ENCODE results near the gene ADAM10. TPM values are rescaled to one million over a fixed set of nuclear protein-coding genes. Genes with fewer than 3 reads are reported as not detected.
"Not testable (repeated sequence)": the region's sequence is repeated elsewhere in the genome, so short reads cannot be mapped to it uniquely, and the experiment has no call there.

ADAM10 gene
- total RNA-seq, 1 experiment from 2014 or later = 334 TPM

DNA sequence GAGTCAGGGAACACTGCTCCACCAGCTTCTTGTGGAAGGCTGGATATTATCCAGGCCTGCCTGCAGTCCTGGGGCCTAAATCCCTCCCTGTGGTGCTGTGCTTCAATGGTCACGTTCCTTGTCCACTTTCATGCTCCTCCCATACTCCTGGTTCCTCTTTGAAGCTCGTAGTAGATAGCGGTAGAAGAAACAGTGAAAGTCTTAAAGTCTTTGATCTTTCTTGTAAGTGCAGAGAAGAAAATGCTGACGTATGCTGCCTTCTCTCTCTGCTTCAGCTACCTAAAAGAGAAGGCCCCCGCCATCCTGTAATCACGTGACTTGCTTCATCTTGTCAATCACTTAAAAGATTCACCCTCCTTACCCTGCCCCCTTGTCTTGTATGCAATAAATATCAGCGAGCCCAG, 19.1 kb upstream of the ADAM10 start:
- not testable (repeated sequence) for H3K27me3 ChIP-seq; DNase-seq; H3K36me3 ChIP-seq; H3K4me1 ChIP-seq; H3K4me3 ChIP-seq; H3K9me3 ChIP-seq (replicated peaks); H3K27ac ChIP-seq

DNA sequence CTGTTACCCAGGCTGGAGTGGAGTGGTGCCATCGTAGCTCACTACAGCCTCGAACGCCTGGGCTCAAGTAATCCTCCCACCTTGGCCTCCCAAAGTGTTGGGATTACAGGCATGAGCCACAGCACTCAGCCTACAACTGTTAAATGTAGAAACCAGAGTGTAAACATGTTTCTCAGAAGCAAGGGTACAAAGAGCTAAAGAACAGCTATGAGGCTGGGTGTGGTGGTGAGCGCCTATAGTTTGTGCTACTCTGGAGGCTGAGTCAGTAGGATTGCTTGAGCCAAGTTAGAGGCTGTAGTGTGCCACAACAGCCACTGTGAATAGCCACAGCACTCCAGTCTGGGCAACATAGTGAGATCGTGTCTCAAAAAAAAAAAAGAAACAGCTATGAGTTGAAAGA, 16.8 kb upstream of the ADAM10 start:
- no peaks in the 10 kb centered on the region for H3K27me3 ChIP-seq
- H3K9me3 ChIP-seq (replicated peaks) = no peaks in the 10 kb centered on the region
- no peak overlapping the region for H3K4me3 ChIP-seq
- DNase-seq = no peak
- no peak overlapping the region for H3K27ac ChIP-seq
- no peaks in the 10 kb centered on the region for H3K4me1 ChIP-seq
- H3K36me3 ChIP-seq = no peaks in the 10 kb centered on the region

DNA sequence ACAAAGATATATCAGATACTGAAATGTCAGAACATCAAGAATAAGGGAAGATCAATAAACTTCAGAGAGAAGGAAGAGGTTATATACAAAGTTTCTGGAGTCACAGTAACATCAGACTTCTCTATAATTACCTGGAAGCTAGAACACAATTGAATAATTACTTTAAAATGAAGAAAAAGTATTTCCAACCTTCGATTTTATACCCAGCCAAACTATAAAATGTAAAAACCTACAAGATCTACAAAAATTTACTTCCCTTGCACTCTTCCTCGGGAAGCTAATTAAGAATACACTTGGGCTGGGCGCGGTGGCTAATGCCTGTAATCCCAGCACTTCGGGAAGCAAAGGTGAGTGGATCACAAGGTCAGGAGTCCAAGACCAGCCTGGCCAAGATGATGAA, 15.0 kb upstream of the ADAM10 start:
- Histone ChIP-seq H3K9me3 (replicated peaks) (no peaks in the 10 kb centered on the region), H3K36me3 (no peaks in the 10 kb centered on the region)
- no peak for DNase-seq

GRCh38 chr15:58762731-58763130, 13.2 kb upstream of the ADAM10 start:
- H3K9me3 ChIP-seq (replicated peaks) = no peaks in the 10 kb centered on the region
- H3K27ac ChIP-seq = no peak overlapping the region
- H3K27me3 ChIP-seq = no peaks in the 10 kb centered on the region
- DNase-seq = no peak
- no peaks in the 10 kb centered on the region for H3K4me1 ChIP-seq
- H3K36me3 ChIP-seq = no peaks in the 10 kb centered on the region
- no peak overlapping the region for H3K4me3 ChIP-seq

More for the DNA sequence above, 15.0 kb upstream of the ADAM10 start:
- Histone ChIP-seq H3K4me1 (no peaks in the 10 kb centered on the region), H3K27me3 (no peaks in the 10 kb centered on the region), H3K4me3 (no peak overlapping the region), H3K27ac (no peak overlapping the region)

GRCh38 chr15:58762285-58762684, 12.8 kb upstream of the ADAM10 start:
- DNase-seq = no peak
- no peak overlapping the region for H3K4me3 ChIP-seq
- H3K4me1 ChIP-seq = no peaks in the 10 kb centered on the region
- H3K27ac ChIP-seq = no peak overlapping the region
- H3K36me3 ChIP-seq = no peaks in the 10 kb centered on the region
- H3K27me3 ChIP-seq = no peaks in the 10 kb centered on the region
- no peaks in the 10 kb centered on the region for H3K9me3 ChIP-seq (replicated peaks)

DNA sequence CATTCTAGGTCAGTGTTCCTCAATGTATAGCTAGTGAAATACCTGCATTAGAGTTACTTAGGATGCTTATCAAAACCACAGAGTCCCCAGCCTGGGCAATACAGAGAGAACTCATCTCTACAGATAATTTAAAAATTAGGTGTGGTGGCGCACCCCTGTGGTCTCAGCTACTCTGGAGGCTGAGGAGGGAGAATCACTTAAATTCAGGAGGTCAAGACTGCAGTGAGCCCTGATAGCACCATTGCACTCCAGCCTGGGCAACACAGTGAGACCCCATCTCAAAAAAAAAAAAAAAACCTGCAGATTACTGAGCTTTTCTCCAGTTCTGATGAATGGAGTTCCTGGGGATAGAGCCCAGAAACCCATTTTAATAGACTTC, 11.5 kb upstream of the ADAM10 start:
- Histone ChIP-seq H3K36me3 (no peaks in the 10 kb centered on the region), H3K27ac (no peak overlapping the region), H3K27me3 (no peaks in the 10 kb centered on the region), H3K4me3 (no peak overlapping the region), H3K9me3 (replicated peaks) (no peaks in the 10 kb centered on the region), H3K4me1 (no peaks in the 10 kb centered on the region)
- DNase-seq = no peak

DNA sequence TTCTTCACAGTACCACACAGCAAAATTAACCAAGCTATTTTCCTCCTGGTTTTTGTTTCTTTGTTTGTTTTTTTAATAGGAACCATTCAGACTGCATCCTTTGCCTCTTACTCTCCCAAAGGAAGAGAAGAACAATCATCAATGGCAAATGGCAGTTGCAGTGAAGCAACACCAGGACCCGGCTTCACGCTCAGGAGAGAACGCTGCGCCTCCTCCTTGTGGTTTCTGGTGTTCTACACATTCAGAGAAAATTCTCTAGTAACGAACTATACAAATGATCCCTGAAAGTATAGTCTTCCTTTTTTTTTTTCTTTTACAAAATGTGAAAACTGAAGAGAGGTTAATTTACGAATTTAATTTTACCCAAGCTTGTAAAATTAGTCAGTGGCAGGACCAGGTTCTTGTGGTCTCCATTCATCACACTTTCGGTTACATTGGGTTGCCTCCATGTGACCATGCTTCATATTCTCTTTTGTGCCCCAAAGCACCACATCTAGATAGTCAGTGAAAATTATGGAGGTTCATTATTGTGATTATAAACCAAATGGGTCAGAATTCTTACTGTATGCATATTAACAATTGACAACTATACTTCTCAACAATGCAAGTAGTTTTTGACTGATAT, 11.0 kb upstream of the ADAM10 start:
- no peaks in the 10 kb centered on the region for H3K36me3 ChIP-seq
- no peak overlapping the region for H3K27ac ChIP-seq
- no peaks in the 10 kb centered on the region for H3K9me3 ChIP-seq (replicated peaks)
- no peaks in the 10 kb centered on the region for H3K4me1 ChIP-seq
- no peak for DNase-seq
- H3K4me3 ChIP-seq = no peak overlapping the region
- no peaks in the 10 kb centered on the region for H3K27me3 ChIP-seq

DNA sequence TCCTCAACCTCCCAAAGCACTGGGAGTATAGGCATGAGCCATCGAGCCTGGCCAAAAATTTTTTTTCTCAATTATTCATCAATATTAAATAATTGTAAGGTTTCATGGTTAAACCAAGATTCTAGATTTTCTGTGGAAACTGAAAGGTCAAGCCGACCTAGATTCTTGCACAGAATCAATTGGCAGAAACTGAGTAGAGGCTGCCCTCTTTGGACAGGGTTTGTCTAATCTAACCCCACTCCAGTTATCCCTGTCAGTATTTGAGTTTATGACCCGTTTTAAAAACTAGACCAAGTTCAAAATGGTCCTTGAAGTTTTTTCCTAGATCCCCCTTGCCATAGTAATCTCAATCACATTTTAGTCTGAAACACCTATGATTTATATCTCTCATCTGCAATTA, 8.6 kb upstream of the ADAM10 start:
- DNase-seq = no peak

DNA sequence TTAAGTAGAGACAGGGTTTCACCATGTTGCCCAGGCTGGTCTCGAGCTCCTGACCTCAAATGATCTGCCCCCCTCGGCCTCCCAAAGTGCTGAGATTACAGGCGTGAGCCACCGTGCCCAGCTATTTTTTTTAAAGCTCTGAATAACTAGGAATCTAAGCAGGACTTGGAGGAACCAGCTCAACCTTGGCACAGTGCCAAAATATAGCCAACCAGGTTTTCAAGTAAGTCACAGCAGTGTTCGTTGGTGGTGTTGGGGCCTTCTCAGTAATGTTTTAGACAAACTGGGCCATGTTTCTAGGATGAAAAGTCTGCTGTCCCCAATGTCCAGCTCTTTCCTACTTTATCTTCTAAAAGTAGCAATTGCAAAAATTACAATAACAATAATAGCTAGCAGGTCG, 6.4 kb upstream of the ADAM10 start:
- peak; percentile 29 to 63 for DNase-seq
- Histone ChIP-seq H3K4me1 (no peaks in the 10 kb centered on the region), H3K27ac (no peak overlapping the region), H3K27me3 (no peaks in the 10 kb centered on the region), H3K9me3 (replicated peaks) (no peaks in the 10 kb centered on the region), H3K36me3 (no peaks in the 10 kb centered on the region), H3K4me3 (no peak overlapping the region)

More for the DNA sequence above, 8.6 kb upstream of the ADAM10 start:
- no peaks in the 10 kb centered on the region for H3K9me3 ChIP-seq (replicated peaks)
- no peak overlapping the region for H3K4me3 ChIP-seq
- H3K36me3 ChIP-seq = no peaks in the 10 kb centered on the region
- no peaks in the 10 kb centered on the region for H3K27me3 ChIP-seq
- no peak overlapping the region for H3K27ac ChIP-seq
- H3K4me1 ChIP-seq = no peaks in the 10 kb centered on the region

- H3K27me3 ChIP-seq = no peaks in the 10 kb centered on the region
- no peak overlapping the region for H3K4me3 ChIP-seq
- no peaks in the 10 kb centered on the region for H3K4me1 ChIP-seq
- H3K36me3 ChIP-seq = no peaks in the 10 kb centered on the region
- no peaks in the 10 kb centered on the region for H3K9me3 ChIP-seq (replicated peaks)
- DNase-seq = no peak
- H3K27ac ChIP-seq = no peak overlapping the region
Measured at GRCh38 chr15:58755350-58755749, 5.8 kb upstream of the ADAM10 start.

GRCh38 chr15:58752716-58753115, 3.2 kb upstream of the ADAM10 start:
- DNase-seq = no peak
- H3K27ac ChIP-seq = no peak overlapping the region
- H3K27me3 ChIP-seq = no peaks in the 10 kb centered on the region
- H3K36me3 ChIP-seq = peaks cover 3% of the 10 kb centered on the region; the same call in 1 of the 2 replicates
- no peak overlapping the region for H3K4me3 ChIP-seq
- no peaks in the 10 kb centered on the region for H3K9me3 ChIP-seq (replicated peaks)
- H3K4me1 ChIP-seq = no peaks in the 10 kb centered on the region

- Histone ChIP-seq H3K4me1 (no peaks in the 10 kb centered on the region), H3K36me3 (peaks cover 10% of the 10 kb centered on the region), H3K9me3 (replicated peaks) (no peaks in the 10 kb centered on the region), H3K27me3 (no peaks in the 10 kb centered on the region), H3K27ac (peak overlapping the region; percentile 97), H3K4me3 (peak overlapping the region; percentile 81)
- DNase-seq = peak; percentile 60 to 62
Measured at GRCh38 chr15:58748852-58749531, 515 bp downstream of the ADAM10 start.

GRCh38 chr15:58748040-58748851, 1.3 kb downstream of the ADAM10 start:
- H3K4me1 ChIP-seq = no peaks in the 10 kb centered on the region
- H3K36me3 ChIP-seq = peaks cover 10% of the 10 kb centered on the region
- H3K9me3 ChIP-seq (replicated peaks) = no peaks in the 10 kb centered on the region
- DNase-seq = no peak
- peak overlapping the region; percentile 81 for H3K4me3 ChIP-seq
- H3K27ac ChIP-seq = peak overlapping the region; percentile 97
- H3K27me3 ChIP-seq = no peaks in the 10 kb centered on the region

GRCh38 chr15:58746174-58746573, 3.3 kb downstream of the ADAM10 start:
- Histone ChIP-seq H3K9me3 (replicated peaks) (no peaks in the 10 kb centered on the region), H3K4me3 (peak overlapping the region; percentile 81; the same call in 1 of the 2 replicates), H3K27ac (no peak overlapping the region), H3K36me3 (peaks cover 19% of the 10 kb centered on the region), H3K4me1 (no peaks in the 10 kb centered on the region), H3K27me3 (no peaks in the 10 kb centered on the region)
- no peak for DNase-seq

DNA sequence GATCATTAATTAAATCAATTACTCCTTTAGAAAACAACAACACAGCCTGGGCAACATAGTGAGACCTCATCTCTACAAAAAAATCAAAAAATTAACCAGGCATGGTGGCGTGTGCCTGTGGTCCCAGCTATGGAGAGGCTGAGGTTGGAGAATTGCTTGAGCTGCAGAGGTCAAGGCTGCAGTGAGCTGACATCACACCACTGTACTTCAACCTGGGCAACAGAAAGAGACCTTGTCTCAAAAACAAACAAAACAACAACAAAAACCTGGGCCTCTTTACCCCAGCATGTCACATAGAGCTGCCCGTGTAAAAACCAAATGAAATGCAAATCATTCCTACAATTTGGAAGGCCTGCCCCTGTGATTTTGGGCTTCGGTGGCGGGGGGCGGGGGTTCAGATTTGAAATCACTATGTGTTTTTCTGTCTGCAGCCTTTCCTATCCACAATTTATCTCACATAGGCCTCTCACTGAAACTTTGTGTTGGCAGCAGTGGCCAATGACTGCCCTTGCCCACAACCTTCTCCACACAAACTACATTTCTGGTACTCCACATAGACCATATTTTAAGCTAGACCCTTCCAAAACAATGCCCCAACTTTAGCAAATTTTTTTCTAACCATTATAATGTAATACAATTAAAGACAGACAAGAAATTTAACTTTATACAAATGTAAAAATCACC, 6.5 kb downstream of the ADAM10 start:
- Histone ChIP-seq H3K4me1 (no peaks in the 10 kb centered on the region; the same call in 1 of the 2 replicates), H3K4me3 (no peak overlapping the region), H3K9me3 (replicated peaks) (no peaks in the 10 kb centered on the region), H3K36me3 (peaks cover 21% of the 10 kb centered on the region), H3K27me3 (no peaks in the 10 kb centered on the region), H3K27ac (no peak overlapping the region)
- DNase-seq = no peak
